Peyer's patch (tissue), 4 donors: ENCODE results near the gene TMEM204. TPM values are rescaled to one million over a fixed set of nuclear protein-coding genes. Genes with fewer than 3 reads are reported as not detected.

Experiments used
- DNase-seq, 3 donors: peaks; one replicate each; pipeline ENCODE4 v3.0.0-alpha.2; 2017 to 2019
- H3K27ac ChIP-seq, 4 donors: fragments of 200-600 bp; sonication (generic); one replicate each; pipeline ENCODE4 v1.5.1; 2016 to 2019
- H3K27me3 ChIP-seq, 2 donors: fragments of 200-600 bp; sonication (generic); one replicate each; pipeline ENCODE4 v1.5.1; 2019
- H3K36me3 ChIP-seq, 3 donors: fragments of 200-600 bp; sonication (generic); one replicate each; pipeline ENCODE4 v1.5.1; 2016 to 2019
- H3K4me1 ChIP-seq, 4 donors: fragments of 200-600 bp; sonication (generic); one replicate each; pipeline ENCODE4 v1.5.1; 2016 to 2019
- H3K4me3 ChIP-seq, 4 donors: fragments of 200-600 bp; sonication (generic); 1 replicate in 3 of 4; 2 replicates in 1 of 4; pipeline ENCODE4 v1.5.1; 2016 to 2019; ENCODE audit warnings: mild to moderate bottlenecking in 1 of 4
- H3K9me3 ChIP-seq, 4 donors: fragments of 200-600 bp; sonication (generic); one replicate each; pipeline ENCODE4 v1.5.1; 2016 to 2019; ENCODE audit warnings: mild to moderate bottlenecking in 1 of 4
- POLR2A ChIP-seq, 2 donors: fragments of 450-650 bp; IDR thresholded peaks; one replicate each; pipeline ENCODE4 v1.5.1; 2017; ENCODE audit warnings: antibody characterized with exemption in 2 of 2, mild to moderate bottlenecking in 2 of 2, moderate library complexity in 2 of 2
- total RNA-seq, 4 donors: library from RNA; depleted of rRNA; stranded (reverse); fragments of >200 nt; gene quantifications; one replicate each; pipeline ENCODE4 v1.1.0, GENCODE V29; 2016
- TF ChIP-seq, protein P1 (sequence below), 6 experiments: fragments of 450-650 bp in 4 of 6; fragments of 200-600 bp in 2 of 6; sonication (generic) in 1 of 6; IDR thresholded peaks; one replicate each; pipeline ENCODE4 v1.5.1; 2017 to 2019; ENCODE audit warnings: antibody characterized with exemption in 6 of 6, mild to moderate bottlenecking in 3 of 6, moderate library complexity in 1 of 6

The TMEM204 gene
- total RNA-seq, 4 donors from 2014 or later = 7.4 to 42.1 (median 11.6) TPM

DNA sequence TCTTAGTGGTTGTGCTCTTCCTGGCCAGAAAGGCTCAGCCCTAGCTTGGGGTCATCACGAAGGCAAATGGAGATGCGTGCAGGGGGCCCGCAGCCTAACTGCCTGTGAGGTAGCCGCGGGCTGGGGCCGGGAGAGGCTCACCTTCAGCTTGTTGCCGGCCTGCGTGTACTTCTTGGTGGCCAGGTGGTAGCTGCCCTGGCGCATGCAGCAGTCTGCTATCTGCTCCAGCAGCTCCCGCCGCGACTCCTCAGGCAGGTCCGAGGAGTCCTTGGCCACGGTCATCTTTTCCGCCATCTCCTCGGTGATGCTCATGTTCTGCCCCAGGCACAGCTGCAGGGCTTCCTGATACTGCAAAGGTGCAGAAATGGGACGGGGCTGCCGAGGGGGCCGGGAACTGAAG, 13.0 kb upstream of the TMEM204 start:
- Histone ChIP-seq H3K27me3 (no peaks in the 10 kb centered on the region), H3K36me3 (peaks cover 0 to 14% (median 0%) of the 10 kb centered on the region in 3 donors), H3K27ac (no peak overlapping the region), H3K9me3 (no peaks in the 10 kb centered on the region), H3K4me3 (no peak overlapping the region), H3K4me1 (no peaks in the 10 kb centered on the region)
- no peak for TF ChIP-seq POLR2A (IDR thresholded peaks at IDR 0.05)
- DNase-seq = no peak

DNA sequence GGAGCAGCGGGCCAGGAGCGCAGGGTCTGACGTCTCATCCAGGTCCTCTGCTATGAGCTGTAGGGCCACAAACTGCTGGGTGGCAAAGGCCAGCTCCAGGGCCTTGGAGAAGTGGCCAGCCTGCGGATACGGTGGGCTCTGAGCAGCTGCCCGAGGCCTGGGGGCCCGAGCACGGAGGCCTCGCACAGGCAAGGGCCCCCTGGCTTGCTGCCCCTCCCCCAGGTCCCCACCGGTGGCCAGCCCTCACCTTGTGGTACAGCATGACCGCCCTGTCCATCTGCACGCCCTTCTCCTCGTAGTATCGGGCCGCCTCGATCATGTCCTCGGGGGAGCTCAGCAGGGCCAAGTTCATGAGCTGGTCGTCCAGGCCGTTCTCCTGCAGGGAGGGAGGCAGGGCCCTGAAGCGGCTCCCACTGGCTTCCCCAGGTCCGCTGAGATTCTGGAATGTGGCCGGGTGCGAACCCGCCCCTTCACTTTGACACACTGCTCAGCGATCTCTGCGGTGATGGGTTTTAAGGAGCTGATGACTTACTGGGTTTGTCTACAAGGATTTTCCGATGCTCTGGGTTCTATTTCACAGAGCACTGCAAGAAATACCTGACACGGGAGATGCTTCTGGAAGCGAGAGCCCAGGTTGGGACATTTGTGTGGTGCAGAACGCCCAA, 9.8 kb upstream of the TMEM204 start:
- no peak overlapping the region for H3K27ac ChIP-seq
- DNase-seq = no peak
- H3K9me3 ChIP-seq = no peaks in the 10 kb centered on the region
- no peaks in the 10 kb centered on the region for H3K27me3 ChIP-seq
- no peaks in the 10 kb centered on the region for H3K4me1 ChIP-seq
- H3K36me3 ChIP-seq = peaks cover 0 to 14% (median 0%) of the 10 kb centered on the region in 3 donors
- H3K4me3 ChIP-seq = no peak overlapping the region
- TF ChIP-seq, protein P1, sequence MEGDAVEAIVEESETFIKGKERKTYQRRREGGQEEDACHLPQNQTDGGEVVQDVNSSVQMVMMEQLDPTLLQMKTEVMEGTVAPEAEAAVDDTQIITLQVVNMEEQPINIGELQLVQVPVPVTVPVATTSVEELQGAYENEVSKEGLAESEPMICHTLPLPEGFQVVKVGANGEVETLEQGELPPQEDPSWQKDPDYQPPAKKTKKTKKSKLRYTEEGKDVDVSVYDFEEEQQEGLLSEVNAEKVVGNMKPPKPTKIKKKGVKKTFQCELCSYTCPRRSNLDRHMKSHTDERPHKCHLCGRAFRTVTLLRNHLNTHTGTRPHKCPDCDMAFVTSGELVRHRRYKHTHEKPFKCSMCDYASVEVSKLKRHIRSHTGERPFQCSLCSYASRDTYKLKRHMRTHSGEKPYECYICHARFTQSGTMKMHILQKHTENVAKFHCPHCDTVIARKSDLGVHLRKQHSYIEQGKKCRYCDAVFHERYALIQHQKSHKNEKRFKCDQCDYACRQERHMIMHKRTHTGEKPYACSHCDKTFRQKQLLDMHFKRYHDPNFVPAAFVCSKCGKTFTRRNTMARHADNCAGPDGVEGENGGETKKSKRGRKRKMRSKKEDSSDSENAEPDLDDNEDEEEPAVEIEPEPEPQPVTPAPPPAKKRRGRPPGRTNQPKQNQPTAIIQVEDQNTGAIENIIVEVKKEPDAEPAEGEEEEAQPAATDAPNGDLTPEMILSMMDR (IDR thresholded peaks at IDR 0.05) = no peak
- no peak for TF ChIP-seq POLR2A (IDR thresholded peaks at IDR 0.05)

DNA sequence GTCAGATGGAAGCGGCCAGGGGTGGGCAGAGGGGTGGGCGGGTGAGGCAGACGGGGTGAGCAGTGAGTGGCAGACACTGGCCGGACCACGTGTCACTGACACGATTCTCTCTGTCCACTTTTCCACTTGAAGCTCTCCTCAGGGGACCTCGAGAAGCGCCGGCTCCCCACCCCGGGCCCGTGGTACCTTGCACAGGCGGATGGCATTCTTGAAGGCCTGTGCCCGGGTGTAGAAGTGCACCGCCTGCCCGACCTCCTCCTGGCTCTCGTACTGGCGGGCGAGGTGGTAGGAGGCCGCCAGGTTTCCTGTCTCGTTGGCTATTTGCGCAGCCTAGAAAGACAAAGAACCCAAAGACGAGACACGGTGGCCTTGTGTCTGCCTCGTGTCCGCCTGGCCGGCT, 9.1 kb upstream of the TMEM204 start:
- no peak for TF ChIP-seq POLR2A (IDR thresholded peaks at IDR 0.05)
- TF ChIP-seq, protein P1 (IDR thresholded peaks at IDR 0.05) = no peak
- H3K9me3 ChIP-seq = no peaks in the 10 kb centered on the region
- no peaks in the 10 kb centered on the region for H3K4me1 ChIP-seq
- H3K4me3 ChIP-seq = no peak overlapping the region
- no peaks in the 10 kb centered on the region for H3K27me3 ChIP-seq
- no peak for DNase-seq
- no peak overlapping the region for H3K27ac ChIP-seq
- H3K36me3 ChIP-seq = peaks cover 0 to 14% (median 0%) of the 10 kb centered on the region in 3 donors

DNA sequence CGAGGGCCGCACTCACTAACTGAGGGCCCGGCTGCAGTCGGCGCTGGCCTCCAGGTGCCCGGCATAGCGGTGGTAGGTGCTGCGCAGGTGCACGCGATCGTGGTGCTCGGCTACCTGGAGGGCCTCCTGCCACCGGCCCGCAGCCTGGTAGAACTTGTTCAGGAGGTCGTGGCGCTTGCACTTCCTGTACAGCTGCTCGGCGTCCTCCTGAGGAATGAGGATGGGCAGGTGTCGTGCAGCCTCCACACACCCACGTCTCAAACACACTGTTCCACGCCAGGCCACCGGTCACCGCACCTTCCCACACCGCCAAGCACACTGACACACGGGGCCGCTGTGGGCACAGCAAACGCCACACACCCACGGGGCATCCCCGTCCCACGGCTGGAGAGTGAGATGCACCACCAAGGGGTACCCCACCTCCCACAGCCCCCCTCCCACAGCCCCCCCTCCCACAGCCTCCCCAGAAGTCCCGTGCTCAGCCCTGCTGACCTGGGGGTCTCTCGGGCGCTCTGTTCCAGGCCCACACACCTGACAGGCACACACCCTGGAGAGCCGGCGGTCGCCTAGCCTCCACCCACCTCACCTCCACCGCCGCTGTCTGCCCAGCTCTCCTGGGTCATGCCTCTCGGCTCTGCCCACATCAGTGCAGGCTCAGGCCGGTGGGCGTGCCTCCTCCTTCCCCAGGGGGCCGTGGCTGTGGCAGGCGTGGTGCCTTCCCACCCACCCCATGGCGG, 7.4 kb upstream of the TMEM204 start:
- Histone ChIP-seq H3K4me1 (peaks cover 0 to 6% (median 0%) of the 10 kb centered on the region in 4 donors), H3K4me3 (no peak overlapping the region), H3K9me3 (no peaks in the 10 kb centered on the region), H3K36me3 (no peaks in the 10 kb centered on the region), H3K27me3 (no peaks in the 10 kb centered on the region), H3K27ac (peak overlapping the region in 1 of 4 donors; percentile 39)
- TF ChIP-seq, protein P1 (IDR thresholded peaks at IDR 0.05) = no peak
- TF ChIP-seq POLR2A (IDR thresholded peaks at IDR 0.05) = no peak
- no peak for DNase-seq

DNA sequence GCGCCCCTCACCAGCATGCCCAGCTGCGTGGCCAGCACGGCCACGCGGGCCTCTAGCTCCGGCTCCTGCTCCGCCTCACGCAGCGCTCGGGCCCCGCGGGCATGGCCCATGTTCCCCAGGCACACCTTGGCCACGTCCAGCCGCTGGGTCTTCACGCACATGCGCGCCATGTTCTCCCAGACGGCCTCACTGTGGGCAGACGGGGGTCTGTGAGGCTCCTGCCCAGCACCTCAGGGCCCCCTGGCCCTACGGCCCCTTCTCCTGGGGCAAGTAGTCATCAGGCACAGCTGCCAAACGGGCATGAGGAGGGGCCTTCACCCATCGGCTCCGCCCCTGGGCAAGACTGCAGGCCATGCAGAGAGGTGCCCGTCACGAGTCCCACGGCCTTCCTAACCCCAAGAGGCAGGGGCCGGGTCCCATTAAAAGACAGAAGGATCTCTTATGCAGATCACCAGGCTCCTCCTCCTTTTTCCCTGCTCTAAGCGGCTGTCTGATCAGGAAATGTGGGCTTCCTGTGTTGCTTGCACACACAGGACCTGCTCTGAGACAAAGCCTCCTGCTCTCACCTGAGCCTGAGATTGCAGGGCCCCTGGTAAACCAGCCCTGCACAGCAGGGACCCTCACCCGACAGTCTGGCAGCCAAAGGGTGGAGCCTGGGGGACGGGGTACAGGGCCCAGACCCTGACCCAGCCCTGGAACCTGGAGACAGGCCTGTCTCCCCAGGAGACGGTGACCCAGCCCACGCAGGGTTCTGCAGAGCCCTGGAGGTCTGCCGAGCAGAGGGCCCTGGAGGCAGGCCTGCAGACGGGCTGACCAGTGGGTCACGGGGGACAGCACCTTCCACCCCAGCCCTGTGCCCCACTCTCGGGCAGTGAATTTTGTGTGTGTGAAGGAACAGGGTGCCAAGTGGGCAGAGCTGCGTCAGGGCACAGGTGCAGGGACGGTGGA, 6.6 kb upstream of the TMEM204 start:
- no peaks in the 10 kb centered on the region for H3K27me3 ChIP-seq
- TF ChIP-seq, protein P1 (IDR thresholded peaks at IDR 0.05) = no peak

More for the DNA sequence above, 6.6 kb upstream of the TMEM204 start:
- no peak for DNase-seq
- Histone ChIP-seq H3K36me3 (no peaks in the 10 kb centered on the region), H3K9me3 (no peaks in the 10 kb centered on the region), H3K4me3 (no peak overlapping the region), H3K27ac (peak overlapping the region in 2 of 4 donors; percentile 14 to 39), H3K4me1 (peaks cover 0 to 12% (median 0%) of the 10 kb centered on the region in 4 donors)
